HTERT RPE-1 (cell line): ENCODE measurements around the gene GRIA4.

Source experiments
- in situ Hi-C: fragments of 300-500 bp; cut with MboI; formaldehyde crosslinking; loops from 4 replicates; pipeline ENCODE4 v1.14.3; 2020; ENCODE audit warnings: low sequenced_read_pairs

The GRIA4 gene

GRCh38 chr11:105609832-105610781 lies at the start of gene GRIA4:
GRIA4 (plus strand) TSS chr11:105610073; CDS start chr11:105610998, 925 bp downstream.
- in situ Hi-C loops, result no loop called here

- in situ Hi-C loops, result no loop called here
These were observed 36.8 kb upstream of the GRIA4 start for GRCh38 chr11:105573091-105573490.

GRCh38 chr11:105574974-105575373 lies 34.9 kb upstream of the GRIA4 start:
- in situ Hi-C loops, result no loop called here

GRCh38 chr11:105577641-105578040 lies 32.2 kb upstream of the GRIA4 start:
- in situ Hi-C loops, result no loop called here

GRCh38 chr11:105579111-105579510 lies 30.8 kb upstream of the GRIA4 start:
- in situ Hi-C loops, result no loop called here

GRCh38 chr11:105582497-105582896 lies 27.4 kb upstream of the GRIA4 start:
- in situ Hi-C loops, result no loop called here

- in situ Hi-C loops, result no loop called here
These were observed 21.9 kb upstream of the GRIA4 start for GRCh38 chr11:105588001-105588400.

GRCh38 chr11:105589346-105589745 lies 20.5 kb upstream of the GRIA4 start:
- in situ Hi-C loops, result no loop called here

GRCh38 chr11:105592035-105592434 lies 17.8 kb upstream of the GRIA4 start:
- in situ Hi-C loops, result no loop called here

- in situ Hi-C loops, result no loop called here
These were observed 11.5 kb upstream of the GRIA4 start for GRCh38 chr11:105598371-105598770.

GRCh38 chr11:105603156-105603555 lies 6.7 kb upstream of the GRIA4 start:
- in situ Hi-C loops, result no loop called here

- in situ Hi-C loops, result no loop called here
These were observed 512 bp upstream of the GRIA4 start for GRCh38 chr11:105609341-105609781.

GRCh38 chr11:105610871-105611571 lies 1.1 kb downstream of the GRIA4 start:
- in situ Hi-C loops, result no loop called here

- in situ Hi-C loops, result no loop called here
These were observed 1.9 kb downstream of the GRIA4 start for GRCh38 chr11:105611572-105612441.

GRCh38 chr11:105612771-105613170 lies 2.9 kb downstream of the GRIA4 start:
- in situ Hi-C loops, result no loop called here

GRCh38 chr11:105613183-105613582 lies 3.3 kb downstream of the GRIA4 start:
- in situ Hi-C loops, result no loop called here

- in situ Hi-C loops, result no loop called here
These were observed 8.6 kb downstream of the GRIA4 start for GRCh38 chr11:105618343-105618955.

- in situ Hi-C loops, result no loop called here
These were observed 9.7 kb downstream of the GRIA4 start for GRCh38 chr11:105619556-105619955.

GRCh38 chr11:105622016-105622415 lies 12.1 kb downstream of the GRIA4 start:
- in situ Hi-C loops, result no loop called here

- in situ Hi-C loops, result no loop called here
These were observed 22.4 kb downstream of the GRIA4 start for GRCh38 chr11:105632316-105632715.
